ENCODE data around the gene AFAP1L1. TPM values are rescaled to one million over a fixed set of nuclear protein-coding genes. Genes with fewer than 3 reads are reported as not detected.

Gene AFAP1L1
- total RNA-seq, 1 experiment from 2014 or later = 10.3 TPM

GRCh38 chr5:149303210-149303609 lies 31.6 kb downstream of the AFAP1L1 start:
- no peak for TF ChIP-seq CTCF (IDR thresholded peaks at IDR 0.05; ENCODE audit: unreplicated experiment)
- H3K27me3 Mint-ChIP-seq (ENCODE audit: unreplicated experiment) = no peaks in the 10 kb centered on the region
- no peak for DNase-seq
- H3K36me3 Mint-ChIP-seq (ENCODE audit: insufficient read depth, unreplicated experiment) = no peaks in the 10 kb centered on the region
- H3K9me3 Mint-ChIP-seq (ENCODE audit: low read depth, unreplicated experiment) = no peaks in the 10 kb centered on the region
- no TSS peak for BruUV-seq (replicated peaks)
- intact Hi-C loops (cut with micrococcal nuclease; ENCODE audit: unreplicated experiment) = no loop called here
- CTCF ChIA-PET = no interaction called here
- no peak overlapping the region for H3K4me3 Mint-ChIP-seq (ENCODE audit: low read depth, unreplicated experiment)
- H3K27ac Mint-ChIP-seq (ENCODE audit: unreplicated experiment) = no peak overlapping the region
- H3K4me1 Mint-ChIP-seq (ENCODE audit: low read depth, unreplicated experiment) = no peaks in the 10 kb centered on the region

GRCh38 chr5:149304195-149305078 lies 32.8 kb downstream of the AFAP1L1 start:
- H3K36me3 Mint-ChIP-seq (ENCODE audit: insufficient read depth, unreplicated experiment) = no peaks in the 10 kb centered on the region
- CTCF ChIA-PET = interaction anchor here (0.6 kb wide), 1 partner anchor 49 kb away, joined by 4 read pairs; no protein-coding TSS in a partner anchor
- intact Hi-C loops (cut with micrococcal nuclease; ENCODE audit: unreplicated experiment) = no loop called here
- no peak for DNase-seq
- no peaks in the 10 kb centered on the region for H3K9me3 Mint-ChIP-seq (ENCODE audit: low read depth, unreplicated experiment)
- TF ChIP-seq CTCF (IDR thresholded peaks at IDR 0.05; ENCODE audit: unreplicated experiment) = no peak
- no peak overlapping the region for H3K4me3 Mint-ChIP-seq (ENCODE audit: low read depth, unreplicated experiment)
- H3K27me3 Mint-ChIP-seq (ENCODE audit: unreplicated experiment) = no peaks in the 10 kb centered on the region
- H3K27ac Mint-ChIP-seq (ENCODE audit: unreplicated experiment) = no peak overlapping the region
- no peaks in the 10 kb centered on the region for H3K4me1 Mint-ChIP-seq (ENCODE audit: low read depth, unreplicated experiment)
- BruUV-seq (replicated peaks) = no TSS peak

GRCh38 chr5:149309354-149309753 lies 37.7 kb downstream of the AFAP1L1 start:
- H3K4me1 Mint-ChIP-seq (ENCODE audit: low read depth, unreplicated experiment) = no peaks in the 10 kb centered on the region
- CTCF ChIA-PET = no interaction called here
- intact Hi-C loops (cut with micrococcal nuclease; ENCODE audit: unreplicated experiment) = no loop called here
- no TSS peak for BruUV-seq (replicated peaks)
- H3K36me3 Mint-ChIP-seq (ENCODE audit: insufficient read depth, unreplicated experiment) = no peaks in the 10 kb centered on the region
- no peak overlapping the region for H3K27ac Mint-ChIP-seq (ENCODE audit: unreplicated experiment)
- no peak for TF ChIP-seq CTCF (IDR thresholded peaks at IDR 0.05; ENCODE audit: unreplicated experiment)
- no peaks in the 10 kb centered on the region for H3K9me3 Mint-ChIP-seq (ENCODE audit: low read depth, unreplicated experiment)
- H3K27me3 Mint-ChIP-seq (ENCODE audit: unreplicated experiment) = no peaks in the 10 kb centered on the region
- H3K4me3 Mint-ChIP-seq (ENCODE audit: low read depth, unreplicated experiment) = no peak overlapping the region
- no peak for DNase-seq

GRCh38 chr5:149310488-149310887 lies 38.8 kb downstream of the AFAP1L1 start:
- BruUV-seq (replicated peaks) = no TSS peak
- DNase-seq = no peak

More at GRCh38 chr5:149310488-149310887, 38.8 kb downstream of the AFAP1L1 start:
- no peak for TF ChIP-seq CTCF (IDR thresholded peaks at IDR 0.05; ENCODE audit: unreplicated experiment)
- H3K9me3 Mint-ChIP-seq (ENCODE audit: low read depth, unreplicated experiment) = no peaks in the 10 kb centered on the region
- H3K27ac Mint-ChIP-seq (ENCODE audit: unreplicated experiment) = no peak overlapping the region
- H3K4me1 Mint-ChIP-seq (ENCODE audit: low read depth, unreplicated experiment) = no peaks in the 10 kb centered on the region
- CTCF ChIA-PET = no interaction called here
- no peaks in the 10 kb centered on the region for H3K36me3 Mint-ChIP-seq (ENCODE audit: insufficient read depth, unreplicated experiment)
- intact Hi-C loops (cut with micrococcal nuclease; ENCODE audit: unreplicated experiment) = no loop called here
- H3K27me3 Mint-ChIP-seq (ENCODE audit: unreplicated experiment) = no peaks in the 10 kb centered on the region
- H3K4me3 Mint-ChIP-seq (ENCODE audit: low read depth, unreplicated experiment) = no peak overlapping the region
